HUES64 (cell line): Measurements from ENCODE around the gene PRSS36.
"Not testable (repeated sequence)": the region's sequence is repeated elsewhere in the genome, so short reads cannot be mapped to it uniquely, and the experiment has no call there.

Experiments
- H3K27ac ChIP-seq: 2 replicates; pipeline ENCODE4 v1.7.0; 2013; ENCODE audit warnings: low read depth, low read length, inconsistent platforms
- H3K27me3 ChIP-seq: 2 replicates; pipeline ENCODE4 v1.6.1; 2013; ENCODE audit warnings: mild to moderate bottlenecking, low read length; ENCODE audit not compliant: insufficient read depth
- H3K36me3 ChIP-seq: 2 replicates; pipeline ENCODE4 v1.6.1; 2013; ENCODE audit warnings: mild to moderate bottlenecking, low read length; ENCODE audit not compliant: insufficient read depth
- H3K4me1 ChIP-seq: 2 replicates; pipeline ENCODE4 v1.6.1; 2013; ENCODE audit warnings: mild to moderate bottlenecking, low read length, moderate library complexity; ENCODE audit not compliant: insufficient read depth
- H3K4me3 ChIP-seq: 2 replicates; pipeline ENCODE4 v1.5.1; 2013; ENCODE audit warnings: mild to moderate bottlenecking, low read length, moderate library complexity
- H3K9ac ChIP-seq: 2 replicates; pipeline ENCODE4 v1.6.1; 2013; ENCODE audit warnings: mild to moderate bottlenecking, low read depth, low read length
- H3K9me3 ChIP-seq: 2 replicates; pipeline ENCODE4 v1.6.1; 2013; ENCODE audit warnings: low read depth, low read length; ENCODE audit not compliant: insufficient read depth
- WGBS: fragments of 150-250, 120-280 bp; methylation state at CpG from one replicate; pipeline ENCODE4 v1.1.7; 2013; ENCODE audit warnings: missing lambda C conversion rate; 5-methylcytosine and 5-hydroxymethylcytosine counted together

PRSS36 gene

DNA sequence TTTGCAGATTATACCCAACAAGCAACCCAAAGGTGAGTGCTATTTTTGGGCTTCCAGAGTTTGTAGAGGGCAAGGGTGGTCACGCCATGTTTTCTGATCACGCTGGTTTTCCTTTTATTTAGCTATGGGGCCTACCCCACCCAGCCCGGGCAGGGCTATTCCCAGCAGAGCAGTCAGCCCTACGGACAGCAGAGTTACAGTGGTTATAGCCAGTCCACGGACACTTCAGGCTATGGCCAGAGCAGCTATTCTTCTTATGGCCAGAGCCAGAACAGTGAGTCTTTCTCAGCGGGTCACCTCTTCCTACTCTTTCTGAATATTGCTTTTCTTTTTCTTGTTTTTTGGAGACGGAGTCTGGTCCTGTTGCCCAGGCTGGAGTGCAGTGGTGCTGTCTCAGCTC, 32.5 kb upstream of the PRSS36 start:
- peaks cover 62% of the 10 kb centered on the region for H3K36me3 ChIP-seq
- no peaks in the 10 kb centered on the region for H3K27me3 ChIP-seq
- peak overlapping the region; percentile 99; the same call in 1 of the 2 replicates for H3K9ac ChIP-seq
- 35% methylated on average over 7 of the region's 7 CpGs for WGBS
- peak overlapping the region; percentile 88 for H3K4me3 ChIP-seq
- H3K27ac ChIP-seq: no peak overlapping the region
- H3K4me1 ChIP-seq: peaks cover 12% of the 10 kb centered on the region
- H3K9me3 ChIP-seq: no peaks in the 10 kb centered on the region

DNA sequence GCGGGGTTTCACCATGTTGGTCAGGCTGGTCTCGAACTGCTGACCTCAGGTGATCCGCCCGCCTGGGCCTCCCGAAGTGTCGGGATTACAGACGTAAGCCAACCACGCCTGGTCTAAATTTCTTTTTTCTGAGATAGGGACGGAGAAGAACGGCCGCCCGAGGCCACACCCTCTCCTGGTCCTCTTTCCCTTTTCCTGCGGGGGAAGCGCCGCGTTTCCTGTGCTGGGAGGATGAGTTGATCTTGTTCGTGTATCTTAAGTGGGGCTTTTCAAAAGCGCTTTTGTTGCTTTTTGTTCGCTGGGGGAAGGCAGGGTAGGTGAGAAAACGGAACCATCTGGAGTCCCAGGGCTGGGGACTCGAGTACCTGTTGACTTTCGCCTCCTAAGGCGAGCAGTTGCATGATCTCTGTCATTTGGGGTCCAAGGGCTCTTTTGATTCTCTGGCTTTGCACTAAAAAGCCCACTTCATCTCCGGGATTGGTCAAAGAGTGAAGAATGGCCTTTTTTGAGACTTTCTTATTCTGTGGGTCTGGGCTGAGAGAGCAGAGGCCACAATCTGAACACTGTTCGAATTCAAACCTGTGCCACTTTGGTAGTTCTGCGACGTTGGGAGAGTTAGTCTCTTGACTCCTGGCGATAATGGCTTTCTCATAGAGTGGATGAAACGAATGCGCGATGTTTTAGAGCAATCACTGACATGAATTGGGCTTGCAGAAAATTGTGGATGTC, 31.4 kb upstream of the PRSS36 start:
- H3K9ac ChIP-seq: peak overlapping the region; percentile 99
- H3K27ac ChIP-seq: peak overlapping the region; percentile 96
- H3K36me3 ChIP-seq: peaks cover 51% of the 10 kb centered on the region
- no peaks in the 10 kb centered on the region for H3K9me3 ChIP-seq
- H3K27me3 ChIP-seq: no peaks in the 10 kb centered on the region
- 1% methylated on average over 30 of the region's 31 CpGs for WGBS
- H3K4me3 ChIP-seq: peak overlapping the region; percentile 88
- peaks cover 12% of the 10 kb centered on the region for H3K4me1 ChIP-seq

DNA sequence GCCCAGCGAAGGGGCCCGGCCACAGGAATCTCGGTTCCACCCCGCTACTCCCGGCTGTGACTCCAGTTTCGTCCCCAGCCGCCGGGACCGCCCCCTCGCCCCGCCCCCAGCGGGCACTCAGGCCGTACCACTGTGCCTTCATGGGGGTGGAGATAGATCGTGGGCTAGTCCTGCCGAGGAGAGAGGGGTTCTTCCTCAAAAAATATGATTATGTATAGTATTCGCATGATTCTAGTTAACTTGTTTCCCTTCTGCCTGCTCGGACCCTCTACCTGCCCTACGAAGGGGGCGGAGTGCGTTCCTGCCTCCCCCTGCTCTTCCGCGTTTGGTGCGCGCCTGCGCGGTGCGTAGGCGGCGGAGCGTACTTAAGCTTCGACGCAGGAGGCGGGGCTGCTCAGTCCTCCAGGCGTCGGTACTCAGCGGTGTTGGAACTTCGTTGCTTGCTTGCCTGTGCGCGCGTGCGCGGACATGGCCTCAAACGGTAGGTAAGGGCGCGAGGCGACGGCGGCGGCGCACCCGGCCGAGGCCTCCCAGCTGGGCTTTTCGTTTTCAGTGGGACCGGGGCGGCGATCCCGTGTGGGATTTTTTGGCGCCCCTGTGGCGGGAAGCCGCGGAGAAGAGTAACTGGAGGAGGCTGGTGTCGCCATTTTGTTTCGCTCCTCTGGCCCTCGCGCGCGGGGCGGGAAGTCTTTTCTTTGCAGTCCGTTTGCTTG, 30.0 kb upstream of the PRSS36 start, which contains the start of gene FUS:
Gene FUS, plus strand, starts transcription at position 393 of the 713 bp plus-strand sequence. Its CDS starts 76 bp downstream, at position 469.
- WGBS: under 1% methylated on average over 69 of the region's 69 CpGs
- Histone ChIP-seq H3K27ac (peak within 1 kb of the TSS; percentile 96), H3K9me3 (no peaks in the 10 kb centered on the region), H3K4me1 (peaks cover 12% of the 10 kb centered on the region), H3K27me3 (no peaks in the 10 kb centered on the region), H3K4me3 (peak within 1 kb of the TSS; percentile 88), H3K36me3 (peaks cover 37% of the 10 kb centered on the region), H3K9ac (peak within 1 kb of the TSS; percentile 99)

DNA sequence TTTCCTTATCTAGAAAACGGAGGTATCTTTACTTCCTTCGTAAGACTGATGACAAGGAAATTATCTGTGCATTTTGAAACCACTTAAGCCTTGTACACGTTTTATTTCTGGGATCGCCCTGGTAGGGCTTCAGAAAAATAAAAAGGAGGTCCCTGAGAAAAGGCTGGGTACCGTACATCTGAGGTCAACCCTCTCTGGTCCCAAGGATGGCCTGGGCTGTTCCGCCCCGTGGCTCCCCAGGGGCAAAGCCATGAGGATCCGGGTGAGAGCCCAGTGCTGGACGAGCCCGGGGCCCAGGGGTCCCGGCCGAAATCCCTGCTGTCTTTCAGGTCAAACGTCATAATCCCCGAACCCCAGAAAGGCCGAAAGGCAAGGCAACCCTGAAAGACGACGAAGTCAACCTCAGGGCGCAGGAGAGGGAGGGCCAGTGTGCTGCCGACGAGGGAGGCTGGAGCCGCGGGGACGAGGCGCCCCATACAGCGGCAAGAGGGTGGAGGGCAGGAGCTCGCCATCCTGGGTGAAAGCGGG, 29.4 kb upstream of the PRSS36 start:
- Histone ChIP-seq H3K9ac (peak overlapping the region; percentile 99), H3K27ac (peak overlapping the region; percentile 96), H3K4me1 (peaks cover 12% of the 10 kb centered on the region), H3K27me3 (no peaks in the 10 kb centered on the region), H3K9me3 (no peaks in the 10 kb centered on the region), H3K4me3 (peak overlapping the region; percentile 88), H3K36me3 (peaks cover 31% of the 10 kb centered on the region)
- WGBS: 4% methylated on average over 27 of the region's 27 CpGs

DNA sequence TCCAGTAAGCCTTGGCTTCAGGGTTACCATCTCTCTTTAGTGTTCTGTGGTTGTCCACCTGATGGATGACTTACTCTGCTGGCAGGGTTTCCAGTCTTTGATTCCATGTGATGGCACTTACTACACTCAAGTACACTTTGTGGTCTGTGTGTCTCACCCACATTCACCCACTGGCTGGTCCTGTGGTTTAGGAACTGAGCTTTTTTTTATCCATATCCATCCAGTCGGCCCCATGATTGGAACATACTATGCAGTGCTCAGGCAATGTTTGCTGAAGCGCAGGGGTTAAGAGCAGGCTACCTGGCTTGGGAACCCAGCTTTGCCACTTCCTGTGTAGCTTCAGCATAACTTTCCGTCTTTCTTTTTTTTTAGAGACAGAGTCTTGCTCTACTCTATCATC, 27.3 kb upstream of the PRSS36 start:
- H3K9ac ChIP-seq: no peak overlapping the region
- H3K9me3 ChIP-seq: no peaks in the 10 kb centered on the region
- peaks cover 10% of the 10 kb centered on the region for H3K36me3 ChIP-seq
- H3K4me3 ChIP-seq: no peak overlapping the region
- H3K27me3 ChIP-seq: no peaks in the 10 kb centered on the region
- H3K27ac ChIP-seq: no peak overlapping the region
- 93% methylated on average over 3 of the region's 3 CpGs for WGBS
- H3K4me1 ChIP-seq: peaks cover 7% of the 10 kb centered on the region

DNA sequence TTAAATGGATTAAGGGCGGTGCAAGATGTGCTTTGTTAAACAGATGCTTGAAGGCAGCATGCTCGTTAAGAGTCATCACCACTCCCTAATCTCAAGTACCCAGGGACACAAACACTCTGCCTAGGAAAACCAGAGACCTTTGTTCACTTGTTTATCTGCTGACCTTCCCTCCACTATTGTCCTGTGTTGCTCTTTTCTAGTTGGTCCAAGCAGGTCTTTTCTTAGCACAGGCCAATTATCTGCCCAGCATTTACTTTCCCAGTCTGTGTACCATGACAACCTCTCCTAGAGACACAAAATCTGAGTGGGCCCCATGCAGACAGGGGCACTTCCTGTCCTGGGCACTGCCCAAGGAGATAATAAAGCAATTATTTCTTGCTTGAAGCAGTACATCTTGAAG, 20.2 kb upstream of the PRSS36 start:
- WGBS: no CpG with 5 or more reads among the region's 2 CpGs
- not testable (repeated sequence) for H3K4me3 ChIP-seq, H3K9ac ChIP-seq, H3K27me3 ChIP-seq, H3K27ac ChIP-seq, H3K36me3 ChIP-seq, H3K9me3 ChIP-seq, H3K4me1 ChIP-seq

DNA sequence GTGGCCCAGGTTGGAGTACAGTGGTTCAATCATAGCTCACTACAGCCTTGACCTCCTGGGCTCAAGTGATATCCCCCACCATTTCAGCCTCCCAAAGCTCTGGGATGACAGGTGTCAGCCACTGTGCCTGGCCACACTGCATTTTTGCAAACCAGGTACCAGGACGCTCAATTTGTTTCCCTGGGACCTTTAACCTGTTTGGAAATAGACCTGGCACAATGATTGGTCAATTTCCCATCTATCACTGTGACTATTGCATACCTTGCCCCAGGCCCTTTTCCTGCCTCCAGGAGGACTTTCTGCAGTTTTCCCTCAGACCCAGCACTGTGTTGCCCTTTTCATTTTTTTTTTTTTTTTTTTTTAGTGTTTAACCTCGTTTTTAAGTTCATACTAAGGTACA, 19.0 kb upstream of the PRSS36 start:
- Histone ChIP-seq H3K36me3 (no peaks in the 10 kb centered on the region), H3K4me3 (no peak overlapping the region), H3K9ac (no peak overlapping the region), H3K27me3 (no peaks in the 10 kb centered on the region), H3K9me3 (no peaks in the 10 kb centered on the region), H3K27ac (no peak overlapping the region), H3K4me1 (no peaks in the 10 kb centered on the region)
- WGBS: 90% methylated on average over 1 of the region's 2 CpGs

DNA sequence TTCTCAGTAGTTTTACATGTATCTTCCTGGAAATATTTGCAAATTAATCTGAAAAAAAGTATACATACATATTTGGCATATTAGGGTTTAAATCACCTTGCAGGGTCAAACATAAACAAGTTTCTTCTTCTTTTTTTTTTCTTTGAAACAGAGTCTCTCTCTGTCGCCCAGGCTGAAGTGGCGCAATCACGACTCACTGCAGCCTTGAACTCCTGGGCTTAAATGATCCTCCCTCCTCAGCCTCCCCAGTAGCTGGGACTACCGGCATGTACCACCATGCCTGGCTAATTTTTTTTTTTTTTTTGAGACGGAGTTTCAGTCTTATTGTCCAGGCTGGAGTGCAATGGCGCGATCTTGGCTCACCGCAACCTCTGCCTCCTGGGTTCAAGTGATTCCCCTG, 17.4 kb upstream of the PRSS36 start:
- H3K4me1 ChIP-seq: no peaks in the 10 kb centered on the region
- H3K36me3 ChIP-seq: no peaks in the 10 kb centered on the region
- H3K27ac ChIP-seq: no peak overlapping the region
- H3K27me3 ChIP-seq: no peaks in the 10 kb centered on the region
- H3K9me3 ChIP-seq: no peaks in the 10 kb centered on the region
- WGBS: 94% methylated on average over 8 of the region's 8 CpGs
- no peak overlapping the region for H3K4me3 ChIP-seq
- no peak overlapping the region for H3K9ac ChIP-seq

DNA sequence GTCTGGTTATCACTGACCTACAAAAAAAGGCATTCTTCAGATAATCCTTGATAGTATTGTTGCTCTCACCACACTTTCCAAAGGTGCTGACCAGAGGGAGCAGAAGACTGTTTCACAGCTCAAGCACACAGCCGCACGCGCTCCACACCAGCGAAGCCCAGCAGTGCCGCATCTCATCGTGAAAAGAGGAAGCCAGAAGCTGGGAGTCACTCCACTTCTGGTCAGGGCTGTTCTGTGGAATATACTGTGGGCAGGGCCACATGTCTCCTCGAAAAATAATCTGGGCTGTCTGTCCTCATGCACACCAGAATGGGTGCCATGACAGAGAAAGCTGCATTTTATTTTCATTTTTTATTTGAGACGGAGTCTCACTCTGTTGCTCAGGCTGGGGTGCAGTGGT, 7.3 kb upstream of the PRSS36 start:
- Histone ChIP-seq H3K9me3 (no peaks in the 10 kb centered on the region), H3K9ac (no peak overlapping the region), H3K36me3 (no peaks in the 10 kb centered on the region), H3K27me3 (no peaks in the 10 kb centered on the region), H3K27ac (no peak overlapping the region), H3K4me1 (no peaks in the 10 kb centered on the region), H3K4me3 (no peak overlapping the region)
- WGBS: 87% methylated on average over 8 of the region's 8 CpGs

DNA sequence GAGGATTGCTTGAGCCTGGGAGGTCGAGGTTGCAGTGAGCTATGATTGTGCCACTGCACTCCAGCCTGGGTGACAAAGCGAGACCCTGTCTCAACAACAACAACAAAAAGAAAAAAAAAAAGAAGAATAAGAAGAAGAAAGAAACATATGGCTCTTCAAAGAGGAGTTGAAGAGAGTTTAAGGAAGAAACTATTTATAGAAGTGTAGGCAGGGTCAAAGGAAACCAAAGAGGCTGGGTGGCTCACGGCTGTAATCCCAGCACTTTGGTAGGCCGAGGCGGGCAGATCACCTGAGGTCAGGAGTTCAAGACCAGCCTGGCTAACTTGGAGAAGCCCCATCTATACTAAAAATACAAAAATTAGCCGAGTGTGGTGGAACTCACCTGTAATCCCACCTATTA, 1.1 kb upstream of the PRSS36 start:
- H3K27ac ChIP-seq, H3K9ac ChIP-seq, H3K9me3 ChIP-seq, H3K36me3 ChIP-seq, H3K4me3 ChIP-seq, H3K4me1 ChIP-seq: not testable (repeated sequence)
- H3K27me3 ChIP-seq: peaks cover 27% of the 10 kb centered on the region
- WGBS: 93% methylated on average over 5 of the region's 6 CpGs

DNA sequence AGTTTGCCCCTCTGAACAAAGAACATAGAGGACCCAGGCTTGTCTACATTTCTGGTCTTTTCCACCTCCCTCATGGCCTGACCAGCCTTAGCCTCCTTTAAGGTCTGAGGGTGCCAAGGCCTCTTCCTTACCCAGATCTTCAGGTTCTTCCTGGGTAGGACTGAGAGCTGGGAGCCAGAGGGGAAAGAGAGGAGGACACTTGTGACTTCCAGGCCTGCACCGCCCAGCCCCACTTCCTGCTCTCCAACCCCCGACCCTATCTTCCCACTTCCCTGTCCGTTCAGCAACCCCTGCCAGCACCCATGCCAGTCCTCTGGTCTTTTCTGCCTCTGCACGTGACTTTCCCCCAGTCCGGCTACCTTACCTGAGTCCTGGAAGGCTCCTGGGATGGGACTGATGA, 534 bp downstream of the PRSS36 start:
- no peak overlapping the region for H3K4me3 ChIP-seq
- H3K4me1 ChIP-seq: 0 out of 2 replicates have a peak, but pooled peaks cover 6% of the 10 kb centered on the region
- no peaks in the 10 kb centered on the region for H3K9me3 ChIP-seq
- no peak overlapping the region for H3K9ac ChIP-seq
- no peak overlapping the region for H3K27ac ChIP-seq
- 81% methylated on average over 5 of the region's 5 CpGs for WGBS
- H3K27me3 ChIP-seq: peaks cover 32% of the 10 kb centered on the region
- no peaks in the 10 kb centered on the region for H3K36me3 ChIP-seq
